ENCODE data around the gene SLC66A1. TPM values are rescaled to one million over a fixed set of nuclear protein-coding genes. Genes with fewer than 3 reads are reported as not detected.
A peak's percentile ranks its signal among the peaks of the same experiment; 100 is the strongest.
"Not testable (repeated sequence)": the region's sequence is repeated elsewhere in the genome, so short reads cannot be mapped to it uniquely, and the experiment has no call there.

Gene SLC66A1
- total and polyA plus RNA-seq, 2 experiments from 2014 or later = 21.1 to 24.0 TPM

GRCh38 chr1:19272064-19272463, 40.1 kb upstream of the SLC66A1 start:
- H3K4me1 ChIP-seq (ENCODE audit: low read depth) = no peaks in the 10 kb centered on the region
- H3K27ac ChIP-seq = no peak overlapping the region
- no peak overlapping the region for H3K4me3 ChIP-seq
- H3K27me3 ChIP-seq = no peaks in the 10 kb centered on the region
- no peak for TF ChIP-seq CTCF (IDR thresholded peaks at IDR 0.05; ENCODE audit: low read depth, low read length)
- DNase-seq (ENCODE audit: low read depth in 1 of 2, low spot score in 1 of 2) = no peak
- no peaks in the 10 kb centered on the region for H3K9me3 ChIP-seq (ENCODE audit: low read depth)
- no peaks in the 10 kb centered on the region for H3K36me3 ChIP-seq

GRCh38 chr1:19273106-19273843, 38.9 kb upstream of the SLC66A1 start:
- Histone ChIP-seq H3K9me3 (ENCODE audit: low read depth) (no peaks in the 10 kb centered on the region), H3K36me3 (no peaks in the 10 kb centered on the region), H3K27ac (no peak overlapping the region), H3K4me1 (ENCODE audit: low read depth) (no peaks in the 10 kb centered on the region), H3K27me3 (no peaks in the 10 kb centered on the region), H3K4me3 (no peak overlapping the region)
- DNase-seq (ENCODE audit: low read depth in 1 of 2, low spot score in 1 of 2) = no peak
- TF ChIP-seq CTCF (IDR thresholded peaks at IDR 0.05; ENCODE audit: low read depth, low read length) = no peak

- H3K4me1 ChIP-seq (ENCODE audit: low read depth); H3K27ac ChIP-seq; H3K9me3 ChIP-seq (ENCODE audit: low read depth); H3K4me3 ChIP-seq; H3K36me3 ChIP-seq; H3K27me3 ChIP-seq: not testable (repeated sequence)
- DNase-seq (ENCODE audit: low read depth in 1 of 2, low spot score in 1 of 2) = peak in 1 of 2 donors; percentile 25
Observed at GRCh38 chr1:19273844-19274531, 38.1 kb upstream of the SLC66A1 start.

GRCh38 chr1:19274636-19275035, 37.5 kb upstream of the SLC66A1 start:
- H3K36me3 ChIP-seq = no peaks in the 10 kb centered on the region
- no peak overlapping the region for H3K4me3 ChIP-seq
- no peak for TF ChIP-seq CTCF (IDR thresholded peaks at IDR 0.05; ENCODE audit: low read depth, low read length)
- H3K4me1 ChIP-seq (ENCODE audit: low read depth) = no peaks in the 10 kb centered on the region
- H3K27me3 ChIP-seq = no peaks in the 10 kb centered on the region
- no peak overlapping the region for H3K27ac ChIP-seq
- H3K9me3 ChIP-seq (ENCODE audit: low read depth) = no peaks in the 10 kb centered on the region
- DNase-seq (ENCODE audit: low read depth in 1 of 2, low spot score in 1 of 2) = no peak

- TF ChIP-seq CTCF (IDR thresholded peaks at IDR 0.05; ENCODE audit: low read depth, low read length) = no peak
- H3K9me3 ChIP-seq (ENCODE audit: low read depth) = no peaks in the 10 kb centered on the region
- no peaks in the 10 kb centered on the region for H3K4me1 ChIP-seq (ENCODE audit: low read depth)
- H3K4me3 ChIP-seq = no peak overlapping the region
- H3K36me3 ChIP-seq = no peaks in the 10 kb centered on the region
- H3K27ac ChIP-seq = no peak overlapping the region
- peaks cover 7% of the 10 kb centered on the region for H3K27me3 ChIP-seq
- DNase-seq (ENCODE audit: low read depth in 1 of 2, low spot score in 1 of 2) = no peak
Observed at GRCh38 chr1:19283891-19284290, 28.2 kb upstream of the SLC66A1 start.

- H3K9me3 ChIP-seq (ENCODE audit: low read depth) = no peaks in the 10 kb centered on the region
- TF ChIP-seq CTCF (IDR thresholded peaks at IDR 0.05; ENCODE audit: low read depth, low read length) = no peak
- H3K27ac ChIP-seq = no peak overlapping the region
- H3K4me3 ChIP-seq = no peak overlapping the region
- DNase-seq (ENCODE audit: low read depth in 1 of 2, low spot score in 1 of 2) = no peak
- H3K27me3 ChIP-seq = peaks cover 17% of the 10 kb centered on the region
- no peaks in the 10 kb centered on the region for H3K36me3 ChIP-seq
- no peaks in the 10 kb centered on the region for H3K4me1 ChIP-seq (ENCODE audit: low read depth)
Observed at GRCh38 chr1:19284881-19285280, 27.2 kb upstream of the SLC66A1 start.

- DNase-seq (ENCODE audit: low read depth in 1 of 2, low spot score in 1 of 2); H3K9me3 ChIP-seq (ENCODE audit: low read depth): not testable (repeated sequence)
Observed at GRCh38 chr1:19285366-19285765, 26.8 kb upstream of the SLC66A1 start.

GRCh38 chr1:19285807-19286206, 26.3 kb upstream of the SLC66A1 start:
- H3K4me3 ChIP-seq; H3K27ac ChIP-seq; DNase-seq (ENCODE audit: low read depth in 1 of 2, low spot score in 1 of 2); H3K9me3 ChIP-seq (ENCODE audit: low read depth); H3K36me3 ChIP-seq; H3K4me1 ChIP-seq (ENCODE audit: low read depth): not testable (repeated sequence)
- peaks cover 19% of the 10 kb centered on the region for H3K27me3 ChIP-seq

More at GRCh38 chr1:19285366-19285765, 26.8 kb upstream of the SLC66A1 start:
- H3K27me3 ChIP-seq = peaks cover 19% of the 10 kb centered on the region
- not testable (repeated sequence) for H3K4me3 ChIP-seq; H3K4me1 ChIP-seq (ENCODE audit: low read depth); H3K27ac ChIP-seq; H3K36me3 ChIP-seq
